PFSK-1 (cell line): Measurements from ENCODE around the gene DIRAS1.

Experiments
- FOXP2 ChIP-seq: optimal IDR thresholded peaks from 2 replicates; pipeline ENCODE3; 2011; ENCODE audit warnings: borderline replicate concordance, control low read depth, inconsistent platforms; ENCODE audit not compliant: insufficient read depth; ENCODE audit errors: extremely low read length, extremely low read depth
- POLR2AphosphoS5 ChIP-seq: IDR thresholded peaks from 2 replicates; pipeline ENCODE4 v1.6.1; 2012; ENCODE audit warnings: low read depth, mild to moderate bottlenecking, control low read depth, low read length, moderate library complexity
- SIN3A ChIP-seq: IDR thresholded peaks from 2 replicates; pipeline ENCODE4 v1.6.1; 2012; ENCODE audit warnings: mild to moderate bottlenecking, low read length, moderate library complexity, borderline replicate concordance; ENCODE audit not compliant: insufficient read depth
- TAF1 ChIP-seq: IDR thresholded peaks from 2 replicates; pipeline ENCODE4 v1.6.1; 2012; ENCODE audit warnings: low read length, control low read depth, borderline replicate concordance; ENCODE audit not compliant: insufficient read depth
- TF ChIP-seq, protein P1 (sequence below), 2 experiments: IDR thresholded peaks; 2 replicates each; pipeline versions ENCODE4 v1.6.1 to v1.8.0; 2011 to 2012; ENCODE audit warnings: low read depth in 2 of 2, low read length in 2 of 2, control low read depth in 1 of 2, inconsistent platforms in 1 of 2, mild to moderate bottlenecking in 1 of 2, moderate library complexity in 1 of 2; ENCODE audit not compliant: insufficient read depth in 1 of 2

The DIRAS1 gene

DNA sequence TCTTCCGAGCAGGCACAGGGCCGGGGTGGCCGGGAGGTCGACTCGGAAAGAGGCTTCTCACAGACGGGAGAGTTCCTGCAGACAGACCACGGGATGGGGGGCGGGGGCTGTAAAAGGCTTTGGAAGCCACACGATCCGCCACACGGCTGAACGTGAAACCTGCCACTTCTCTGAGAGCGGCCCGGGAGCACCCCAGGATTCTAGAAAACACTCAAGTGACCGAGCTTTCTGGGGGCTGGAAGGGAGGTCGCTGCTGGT lies 34.2 kb upstream of the DIRAS1 start:
- TF ChIP-seq TAF1 (no peak), SIN3A (no peak), FOXP2 (no peak), POLR2AphosphoS5 (no peak)
- TF ChIP-seq, protein P1, sequence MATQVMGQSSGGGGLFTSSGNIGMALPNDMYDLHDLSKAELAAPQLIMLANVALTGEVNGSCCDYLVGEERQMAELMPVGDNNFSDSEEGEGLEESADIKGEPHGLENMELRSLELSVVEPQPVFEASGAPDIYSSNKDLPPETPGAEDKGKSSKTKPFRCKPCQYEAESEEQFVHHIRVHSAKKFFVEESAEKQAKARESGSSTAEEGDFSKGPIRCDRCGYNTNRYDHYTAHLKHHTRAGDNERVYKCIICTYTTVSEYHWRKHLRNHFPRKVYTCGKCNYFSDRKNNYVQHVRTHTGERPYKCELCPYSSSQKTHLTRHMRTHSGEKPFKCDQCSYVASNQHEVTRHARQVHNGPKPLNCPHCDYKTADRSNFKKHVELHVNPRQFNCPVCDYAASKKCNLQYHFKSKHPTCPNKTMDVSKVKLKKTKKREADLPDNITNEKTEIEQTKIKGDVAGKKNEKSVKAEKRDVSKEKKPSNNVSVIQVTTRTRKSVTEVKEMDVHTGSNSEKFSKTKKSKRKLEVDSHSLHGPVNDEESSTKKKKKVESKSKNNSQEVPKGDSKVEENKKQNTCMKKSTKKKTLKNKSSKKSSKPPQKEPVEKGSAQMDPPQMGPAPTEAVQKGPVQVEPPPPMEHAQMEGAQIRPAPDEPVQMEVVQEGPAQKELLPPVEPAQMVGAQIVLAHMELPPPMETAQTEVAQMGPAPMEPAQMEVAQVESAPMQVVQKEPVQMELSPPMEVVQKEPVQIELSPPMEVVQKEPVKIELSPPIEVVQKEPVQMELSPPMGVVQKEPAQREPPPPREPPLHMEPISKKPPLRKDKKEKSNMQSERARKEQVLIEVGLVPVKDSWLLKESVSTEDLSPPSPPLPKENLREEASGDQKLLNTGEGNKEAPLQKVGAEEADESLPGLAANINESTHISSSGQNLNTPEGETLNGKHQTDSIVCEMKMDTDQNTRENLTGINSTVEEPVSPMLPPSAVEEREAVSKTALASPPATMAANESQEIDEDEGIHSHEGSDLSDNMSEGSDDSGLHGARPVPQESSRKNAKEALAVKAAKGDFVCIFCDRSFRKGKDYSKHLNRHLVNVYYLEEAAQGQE (IDR thresholded peaks at IDR 0.05; ENCODE audit: insufficient read depth in 1 of 2, low read depth in 2 of 2, low read length in 2 of 2) = no peak

DNA sequence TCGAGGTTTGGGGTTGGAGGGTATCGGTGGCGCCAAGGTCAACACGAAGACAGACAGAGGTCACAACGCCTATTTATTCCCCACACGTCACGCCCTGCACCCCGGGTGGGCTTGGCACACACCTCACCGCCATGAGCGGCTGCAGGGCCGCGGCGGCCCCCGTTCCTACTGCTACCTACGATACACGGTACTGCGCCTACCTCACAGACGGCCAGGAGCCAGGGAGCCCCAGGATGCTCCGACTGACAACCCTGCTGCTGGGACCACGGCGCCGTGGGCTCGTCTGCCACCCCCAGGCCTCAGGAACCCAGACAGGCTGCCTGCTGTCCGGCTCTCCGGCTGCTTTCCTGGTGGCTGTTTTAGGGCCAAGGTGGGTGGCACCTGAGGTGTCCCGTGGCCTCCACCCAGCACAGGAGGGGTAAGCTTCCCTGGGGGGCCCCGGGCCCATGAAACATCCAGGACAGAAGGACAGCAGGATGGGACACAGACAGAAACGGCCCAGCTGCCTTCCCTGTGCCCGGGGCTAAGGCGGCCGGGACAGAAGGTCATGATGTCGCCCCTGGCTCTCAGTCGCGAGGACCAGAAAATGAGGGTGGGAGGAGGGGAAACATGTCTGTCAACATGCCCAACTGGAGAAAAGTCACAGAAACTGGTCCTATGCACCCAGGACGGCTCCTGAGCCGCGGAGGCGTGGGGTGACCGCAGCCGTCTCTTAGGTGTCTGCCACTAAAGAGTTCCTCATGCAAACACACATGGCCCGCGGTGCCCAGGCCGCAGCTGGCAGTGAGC lies 33.7 kb upstream of the DIRAS1 start:
- TF ChIP-seq, protein P1 (IDR thresholded peaks at IDR 0.05; ENCODE audit: insufficient read depth in 1 of 2, low read depth in 2 of 2, low read length in 2 of 2) = no peak
- TF ChIP-seq FOXP2 (no peak), POLR2AphosphoS5 (no peak)

DNA sequence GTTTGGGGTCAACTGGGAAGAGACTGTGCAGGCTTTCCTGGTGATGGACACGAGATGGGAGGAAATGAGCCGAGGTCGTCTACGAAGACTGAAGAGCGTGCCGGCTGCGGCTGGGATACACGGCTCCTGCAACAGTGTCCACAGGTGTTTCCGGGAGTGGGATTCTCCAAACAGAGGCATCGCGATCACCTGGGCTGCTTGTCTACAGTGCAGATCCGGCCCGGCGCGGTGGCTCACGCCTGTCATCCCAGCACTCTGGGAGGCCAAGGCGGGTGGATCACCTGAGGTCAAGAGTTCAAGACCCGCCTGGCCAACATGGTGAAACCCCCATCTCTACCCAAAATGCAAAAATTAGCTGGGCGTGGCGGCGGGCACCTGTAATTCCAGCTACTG lies 30.3 kb upstream of the DIRAS1 start:
- TF ChIP-seq, protein P1 (IDR thresholded peaks at IDR 0.05; ENCODE audit: insufficient read depth in 1 of 2, low read depth in 2 of 2, low read length in 2 of 2) = no peak
- no peak for TF ChIP-seq TAF1
- no peak for TF ChIP-seq POLR2AphosphoS5
- TF ChIP-seq SIN3A = no peak
- TF ChIP-seq FOXP2 = no peak

DNA sequence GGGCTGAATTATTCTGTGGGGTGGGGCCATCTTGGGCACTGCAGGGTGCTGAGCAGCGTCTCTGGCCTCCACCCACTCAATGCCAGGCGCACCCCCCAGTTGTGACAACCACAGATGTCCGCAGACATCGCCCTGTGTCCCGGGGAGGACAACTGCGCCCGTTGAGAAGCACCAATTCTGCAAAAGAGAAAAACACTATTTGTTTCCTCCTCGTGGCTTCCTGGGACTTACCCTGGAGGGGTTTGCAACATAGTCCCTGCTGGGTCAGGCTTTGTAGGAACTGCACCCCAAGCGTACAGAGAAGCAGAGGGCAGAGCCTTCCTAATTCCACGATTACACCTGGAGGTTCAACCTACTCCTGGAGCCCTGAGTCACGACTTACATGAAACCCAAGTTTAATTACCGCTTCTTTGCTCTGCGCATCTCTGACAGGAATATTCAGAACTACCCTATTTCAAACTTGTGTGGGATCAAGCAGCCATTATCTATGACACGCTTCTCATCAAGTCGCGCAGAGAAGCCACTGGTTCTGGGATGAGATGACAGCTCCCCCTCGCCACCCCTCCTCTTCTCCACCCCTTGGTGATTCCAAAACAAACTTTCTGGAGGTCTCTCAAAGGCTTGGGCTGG lies 29.8 kb upstream of the DIRAS1 start:
- no peak for TF ChIP-seq SIN3A
- no peak for TF ChIP-seq POLR2AphosphoS5
- TF ChIP-seq, protein P1 (IDR thresholded peaks at IDR 0.05; ENCODE audit: insufficient read depth in 1 of 2, low read depth in 2 of 2, low read length in 2 of 2) = no peak
- TF ChIP-seq TAF1 = no peak
- no peak for TF ChIP-seq FOXP2

DNA sequence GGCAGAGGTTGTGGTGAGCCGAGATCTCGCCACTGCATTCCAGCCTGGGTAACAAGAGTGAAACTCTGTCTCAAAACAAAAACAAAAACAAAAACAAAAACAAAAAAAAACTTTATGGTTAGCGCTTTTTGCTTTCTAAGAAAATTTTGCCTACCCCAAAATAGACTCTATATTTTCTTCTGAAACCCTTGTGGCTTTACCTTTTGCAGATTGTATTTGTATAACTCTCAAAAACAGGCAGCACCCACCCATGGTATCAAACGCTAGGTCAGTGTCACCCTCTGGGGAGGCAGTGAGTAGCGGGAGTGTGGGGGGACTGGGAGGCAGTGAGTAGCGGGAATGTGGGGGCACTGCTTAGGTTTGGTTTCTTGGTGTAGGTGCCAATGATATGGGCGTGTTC lies 26.2 kb upstream of the DIRAS1 start:
- TF ChIP-seq SIN3A = no peak
